GM21717 (cell line): ENCODE measurements around the gene ISM1.

Source experiments
- ATAC-seq: cut with Tn5 transposase; IDR thresholded peaks from one replicate; pipeline ENCODE4 v1.9.1; 2021; ENCODE audit warnings: mild to moderate bottlenecking, moderate library complexity; ENCODE audit not compliant: unreplicated experiment

ISM1 gene

GRCh38 chr20:13302647-13303450 is 81.8 kb downstream of the ISM1 start:
- ATAC-seq = peak; percentile 61

GRCh38 chr20:13305284-13305683 is 84.2 kb downstream of the ISM1 start:
- ATAC-seq = no peak

- no peak for ATAC-seq
These were observed 86.6 kb downstream of the ISM1 start for GRCh38 chr20:13307562-13308163.

DNA sequence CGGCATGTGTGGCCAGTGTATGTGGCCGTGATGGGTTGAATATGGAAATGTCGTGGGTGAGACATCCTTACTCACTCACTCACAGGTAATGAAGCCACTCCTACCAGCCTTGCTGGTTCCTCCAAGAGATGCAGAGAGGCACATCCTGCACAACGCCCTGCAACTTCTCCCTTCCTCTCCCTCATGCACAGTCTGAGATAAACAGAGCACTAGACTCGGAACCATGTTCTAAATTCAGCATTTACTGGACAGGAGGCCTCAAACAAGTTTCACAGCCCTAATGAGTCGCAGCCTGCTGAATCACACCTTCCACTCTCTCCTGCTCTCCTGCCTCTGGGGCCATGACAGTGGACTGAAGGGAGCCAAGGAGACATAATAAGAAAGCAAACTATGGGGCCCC is 91.2 kb downstream of the ISM1 start:
- no peak for ATAC-seq

GRCh38 chr20:13313201-13313600 is 92.1 kb downstream of the ISM1 start:
- ATAC-seq = no peak

DNA sequence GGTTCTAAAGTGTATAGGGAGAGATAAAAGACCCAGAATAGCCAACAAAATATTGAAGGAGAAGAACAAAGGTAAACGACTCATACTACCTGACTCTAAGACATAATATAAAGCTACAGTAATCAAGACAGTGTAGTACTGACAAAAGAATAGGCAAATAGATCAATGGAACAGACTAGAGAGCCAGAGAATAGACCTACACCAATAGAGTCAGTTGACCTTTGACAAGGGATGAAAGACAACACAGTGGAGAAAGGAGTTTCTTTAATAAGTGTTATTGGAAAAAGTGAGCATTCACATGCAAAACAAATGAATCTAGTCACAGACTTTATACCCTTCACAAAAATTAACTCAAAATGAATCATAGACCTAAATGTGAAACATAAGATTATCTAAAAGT is 96.4 kb downstream of the ISM1 start:
- no peak for ATAC-seq

GRCh38 chr20:13318871-13319521 is 97.9 kb downstream of the ISM1 start:
- ATAC-seq = peak; percentile 48

DNA sequence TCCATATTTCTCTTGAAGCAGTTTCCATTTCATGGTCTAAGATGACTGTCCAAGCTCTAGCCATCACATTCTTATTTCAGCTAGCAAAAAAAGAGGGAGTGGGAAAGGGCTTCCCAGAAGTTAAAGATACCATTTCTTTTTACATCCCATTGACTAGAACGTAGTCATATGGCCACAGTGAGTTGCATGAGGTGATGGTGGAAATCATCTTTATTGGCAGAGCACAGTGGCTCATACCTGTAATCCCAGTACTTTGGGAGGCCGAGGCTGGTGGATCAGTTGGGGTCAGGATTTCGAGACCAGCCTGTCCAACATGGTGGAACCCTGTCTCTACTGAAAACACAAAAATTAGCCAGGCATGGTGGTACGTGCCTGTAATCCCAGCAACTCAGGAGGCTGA is 99.6 kb downstream of the ISM1 start:
- no peak for ATAC-seq

DNA sequence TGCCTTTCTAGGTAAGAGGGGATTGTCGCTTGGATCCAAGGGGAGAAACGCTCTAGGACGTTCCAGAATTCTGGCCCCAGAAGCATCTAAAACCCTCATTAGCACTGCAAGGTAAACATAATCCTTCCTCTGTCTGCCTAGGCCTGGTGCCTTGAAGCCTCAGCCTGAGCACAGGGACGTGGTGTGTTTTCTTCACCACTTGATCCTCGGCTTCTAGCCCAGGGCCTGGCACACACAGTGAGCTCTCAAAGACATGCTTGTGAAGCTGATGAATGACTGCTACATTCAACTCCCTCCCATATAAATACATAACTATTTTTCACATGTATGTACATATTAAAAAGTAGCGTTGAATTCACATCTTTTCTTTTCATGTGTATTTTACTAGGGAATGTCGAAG is 100.3 kb downstream of the ISM1 start:
- ATAC-seq = no peak

DNA sequence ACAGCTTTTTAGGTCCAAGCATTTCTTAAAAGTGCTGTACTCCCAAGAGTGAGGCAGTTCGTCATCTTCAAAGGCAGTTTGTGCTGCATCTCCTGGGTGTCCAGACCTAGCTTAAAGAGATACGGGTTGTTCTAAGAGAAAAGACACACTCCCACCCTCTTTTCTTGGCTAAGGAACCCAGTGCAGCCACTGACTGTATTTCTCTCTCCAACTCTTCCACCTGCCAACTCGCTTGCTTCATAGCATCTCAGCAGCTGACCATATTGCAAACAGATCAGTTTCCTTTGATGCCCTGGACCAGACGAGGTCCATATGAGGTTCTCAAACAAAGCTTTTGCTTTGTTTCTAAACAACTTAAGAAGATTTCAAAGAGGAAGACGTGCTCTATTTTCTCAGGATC is 101.1 kb downstream of the ISM1 start:
- no peak for ATAC-seq

DNA sequence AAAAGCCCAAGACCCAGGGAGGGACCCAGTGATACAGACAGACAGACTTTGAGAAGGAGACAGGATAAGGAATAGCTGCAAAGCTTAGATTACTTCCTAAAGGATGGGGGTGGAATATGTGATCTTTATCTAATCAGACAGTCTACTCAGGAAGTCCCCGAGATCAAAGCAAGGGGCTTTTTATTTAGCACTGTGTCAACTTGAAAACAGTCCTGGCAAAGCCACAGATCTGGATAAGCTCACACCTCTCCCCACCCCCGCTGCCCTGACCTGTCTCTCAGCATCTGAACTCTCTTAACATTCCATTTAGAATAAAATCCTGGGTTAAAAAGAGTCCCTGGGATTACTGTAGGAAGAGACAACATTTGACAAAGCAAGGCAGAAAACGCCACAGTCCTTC is 101.5 kb downstream of the ISM1 start:
- no peak for ATAC-seq

DNA sequence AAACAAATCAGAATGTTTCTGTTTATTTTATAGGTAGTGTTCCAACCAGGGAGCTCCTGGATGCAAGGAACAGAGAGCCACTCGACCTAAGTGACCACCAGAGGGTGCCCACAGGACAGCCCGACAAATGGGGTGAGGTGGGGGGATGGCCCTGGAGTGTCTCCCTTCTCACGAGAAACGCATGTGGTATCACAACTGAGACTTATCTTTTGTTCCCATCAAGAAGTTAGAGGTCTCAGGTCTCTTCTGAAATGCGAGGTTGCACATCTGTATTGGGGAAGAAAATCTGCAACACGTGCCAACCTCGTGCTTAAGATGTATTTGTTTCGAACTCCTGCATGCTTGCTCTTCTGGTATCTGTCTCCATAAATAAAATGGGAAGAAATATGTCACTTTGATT is 104.0 kb downstream of the ISM1 start:
- no peak for ATAC-seq

- no peak for ATAC-seq
These were observed 104.8 kb downstream of the ISM1 start for GRCh38 chr20:13325796-13326340.

GRCh38 chr20:13331536-13331935 is 110.5 kb downstream of the ISM1 start:
- no peak for ATAC-seq

DNA sequence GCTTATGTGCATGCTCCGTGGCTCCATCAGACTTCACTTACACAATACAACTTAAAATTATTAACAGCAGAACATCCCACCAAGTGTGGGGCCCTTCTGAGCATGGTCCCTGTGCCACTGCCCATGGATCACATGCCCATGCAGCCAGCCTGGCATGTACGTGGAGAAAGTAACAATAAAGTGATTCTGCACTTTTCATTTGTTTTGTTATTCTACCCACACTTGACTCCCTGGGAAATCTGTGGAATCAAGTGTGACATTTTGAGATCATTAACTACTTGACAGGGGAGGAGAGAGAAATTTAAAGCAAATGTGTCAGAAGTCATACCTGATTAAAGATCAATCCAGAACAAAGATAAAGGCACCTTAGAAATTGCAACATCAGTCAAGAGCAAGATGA is 112.0 kb downstream of the ISM1 start:
- no peak for ATAC-seq

DNA sequence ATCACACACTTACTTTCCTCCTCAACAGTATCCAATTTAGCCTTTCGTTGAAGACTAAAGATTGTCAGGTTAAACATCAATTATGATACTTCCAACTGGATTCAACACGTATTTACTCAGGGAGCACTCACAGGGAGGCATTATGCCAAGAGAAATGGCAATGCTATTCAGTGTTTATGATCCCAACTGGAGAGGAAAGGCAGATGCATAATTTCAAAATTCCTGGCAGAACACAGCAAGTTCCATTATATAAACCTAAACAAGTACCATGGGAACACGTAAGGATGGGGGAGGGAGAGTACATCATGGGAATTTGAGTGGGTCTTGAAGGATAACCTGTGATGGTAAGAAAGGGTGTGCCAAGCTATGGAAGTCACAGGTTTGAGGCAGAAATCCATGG is 112.7 kb downstream of the ISM1 start:
- no peak for ATAC-seq

- ATAC-seq = peak; percentile 51
These were observed 115.4 kb downstream of the ISM1 start for GRCh38 chr20:13336308-13337089.

DNA sequence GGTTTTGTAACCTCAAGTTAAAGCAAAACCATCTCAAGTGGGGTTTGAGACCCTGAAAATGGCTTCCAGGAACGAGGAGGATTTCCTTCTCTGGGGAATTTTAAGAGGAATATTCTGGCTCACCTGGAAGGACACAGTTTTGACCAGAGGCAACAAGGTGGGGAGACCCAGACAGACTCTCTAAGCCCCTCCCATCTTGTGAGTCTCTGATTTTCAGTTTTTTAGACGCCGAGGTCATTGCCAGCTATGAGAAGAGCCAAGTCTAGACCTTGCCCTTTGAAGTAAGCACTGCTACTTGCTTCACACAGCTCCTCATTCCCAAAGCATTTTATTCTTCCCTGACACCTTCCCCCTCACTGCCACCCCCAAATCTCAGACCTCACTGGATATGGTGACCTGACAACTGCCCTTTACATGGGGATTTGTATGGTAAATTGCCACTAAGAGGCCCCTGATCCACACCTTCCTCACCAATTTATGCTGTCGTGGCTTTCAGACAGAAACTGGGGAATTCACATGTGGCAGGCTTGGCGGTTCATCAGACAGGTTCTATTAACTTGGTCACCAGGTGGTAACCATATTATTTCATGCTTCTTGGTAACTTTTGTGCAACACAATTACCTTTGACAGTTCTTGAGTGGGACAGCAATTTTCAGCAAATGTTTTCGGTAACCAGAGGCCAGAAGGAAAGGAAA is 116.2 kb downstream of the ISM1 start:
- no peak for ATAC-seq

DNA sequence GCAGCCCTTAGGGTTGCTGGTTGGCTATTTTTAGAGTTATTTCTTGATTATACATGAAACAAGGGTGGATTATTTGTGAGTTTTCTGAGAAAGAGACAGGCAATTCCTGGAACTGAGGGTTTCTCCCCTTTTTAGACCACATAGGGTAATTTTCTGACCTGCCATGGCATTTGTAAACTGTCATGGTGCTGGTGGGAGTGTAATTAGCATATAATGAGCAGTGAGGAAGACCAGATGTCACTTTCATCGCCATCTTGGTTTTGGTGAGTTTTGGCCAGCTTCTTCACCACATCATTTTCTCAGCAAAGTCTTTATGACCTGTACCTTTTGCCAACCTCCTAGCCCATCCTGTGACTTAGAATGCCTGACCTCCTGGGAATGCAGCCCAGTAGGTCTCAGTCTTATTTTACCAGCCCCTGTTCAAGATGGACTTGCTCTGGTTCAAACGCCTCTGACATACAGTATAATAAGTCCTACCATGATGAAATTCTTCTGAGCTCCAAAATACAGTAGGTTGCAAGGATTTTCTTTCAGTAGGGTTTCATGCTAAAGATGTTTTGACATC is 117.1 kb downstream of the ISM1 start:
- ATAC-seq = no peak

GRCh38 chr20:13338999-13339411 is 117.9 kb downstream of the ISM1 start:
- ATAC-seq = no peak
